Pons (tissue), 1 donor: Measurements from ENCODE around the gene DPM1.

Experiments used
- DNase-seq: peaks from one replicate; pipeline ENCODE4 v3.0.0-alpha.2; 2016; ENCODE audit warnings: low spot score

The DPM1 gene

GRCh38 chr20:50930139-50930975 is 28.0 kb downstream of the DPM1 start:
- no peak for DNase-seq

DNA sequence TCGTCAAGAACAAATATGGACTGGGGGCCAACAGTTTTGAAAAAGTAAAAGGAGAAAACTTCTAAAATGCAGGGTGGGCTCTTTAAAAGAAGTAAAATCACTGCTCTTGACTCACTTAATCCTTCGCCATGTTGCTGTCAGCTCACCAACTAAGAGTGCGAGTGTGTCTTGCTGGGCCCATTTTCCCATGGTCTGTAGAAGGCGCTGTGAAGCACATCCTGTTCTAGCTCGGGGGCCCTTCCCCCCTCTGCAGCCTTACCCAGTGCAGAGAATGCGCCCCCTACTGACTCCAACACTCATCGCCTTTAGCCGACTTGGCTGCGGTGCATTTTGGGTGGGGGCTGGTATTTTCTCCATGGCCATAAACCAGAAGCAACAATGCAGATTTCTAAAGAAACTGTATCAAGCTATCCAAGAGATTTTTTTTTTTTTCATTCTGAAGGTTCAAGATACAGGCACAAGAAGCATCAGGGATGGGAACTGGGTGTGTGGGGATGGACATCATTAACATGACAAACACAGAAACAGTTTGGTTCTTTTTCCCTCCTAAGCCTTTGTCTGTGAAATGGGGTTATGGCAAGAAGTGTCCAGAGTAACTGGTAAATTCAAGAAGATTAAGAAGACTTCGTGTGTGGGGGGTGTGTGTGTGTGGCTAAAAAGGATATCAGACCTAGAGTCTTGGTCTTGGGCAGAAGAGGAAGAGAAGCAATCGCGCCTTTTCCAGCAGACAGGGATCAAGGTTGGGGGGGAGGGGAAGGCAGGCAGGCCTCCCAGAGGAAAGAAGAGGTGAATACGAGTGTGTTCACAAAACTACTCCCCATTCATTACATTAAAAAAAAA is 28.8 kb downstream of the DPM1 start:
- DNase-seq = peak; percentile 97

- no peak for DNase-seq
Observed at GRCh38 chr20:50928469-50928868, 29.9 kb downstream of the DPM1 start.

DNA sequence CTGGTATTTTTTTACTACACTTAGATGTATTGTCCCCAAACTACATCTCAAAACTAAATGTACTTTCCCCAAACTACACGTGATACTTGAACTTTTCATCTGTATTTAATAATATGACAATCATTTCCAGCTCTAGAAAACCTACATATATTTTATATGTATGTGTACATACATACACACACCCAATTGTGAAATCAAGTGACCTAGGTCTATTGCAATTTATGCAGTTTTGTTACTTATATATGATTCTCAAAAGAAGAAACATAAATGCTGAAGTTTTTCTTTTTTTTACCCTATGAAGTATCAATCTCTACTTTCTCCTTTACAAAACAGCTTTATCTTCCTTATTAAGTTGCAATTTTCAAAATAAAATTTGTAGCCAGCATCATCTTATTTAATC is 31.8 kb downstream of the DPM1 start:
- no peak for DNase-seq

DNA sequence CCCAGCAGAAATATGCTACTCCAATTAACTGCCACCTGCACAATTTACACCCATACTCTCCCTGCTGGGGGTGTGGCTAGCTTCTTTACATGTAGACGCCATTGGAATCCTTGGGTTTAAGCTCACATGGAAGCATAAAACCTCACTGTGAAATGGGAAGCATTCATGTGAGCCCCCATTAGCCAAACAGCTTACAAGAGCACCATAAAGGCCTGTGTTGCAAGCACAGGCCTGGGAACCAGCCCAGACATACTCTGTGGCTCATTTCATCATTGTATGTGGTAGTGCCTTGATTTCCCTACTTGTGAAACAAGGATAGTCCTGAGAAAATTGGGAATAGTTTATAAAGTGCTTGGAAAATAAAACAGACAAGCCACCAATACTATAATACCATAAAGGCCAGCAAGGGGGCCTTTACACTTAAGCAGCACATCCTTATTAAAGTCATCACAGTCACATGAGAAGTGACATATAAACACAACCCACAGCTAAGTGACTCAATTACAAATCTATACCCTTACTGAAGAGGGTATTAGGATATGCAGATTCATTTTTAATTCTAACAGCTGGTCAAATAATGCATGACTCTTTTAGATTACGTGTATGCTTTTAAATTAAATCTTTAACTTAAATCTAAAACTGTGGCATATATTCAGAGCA is 33.9 kb downstream of the DPM1 start:
- DNase-seq = no peak

DNA sequence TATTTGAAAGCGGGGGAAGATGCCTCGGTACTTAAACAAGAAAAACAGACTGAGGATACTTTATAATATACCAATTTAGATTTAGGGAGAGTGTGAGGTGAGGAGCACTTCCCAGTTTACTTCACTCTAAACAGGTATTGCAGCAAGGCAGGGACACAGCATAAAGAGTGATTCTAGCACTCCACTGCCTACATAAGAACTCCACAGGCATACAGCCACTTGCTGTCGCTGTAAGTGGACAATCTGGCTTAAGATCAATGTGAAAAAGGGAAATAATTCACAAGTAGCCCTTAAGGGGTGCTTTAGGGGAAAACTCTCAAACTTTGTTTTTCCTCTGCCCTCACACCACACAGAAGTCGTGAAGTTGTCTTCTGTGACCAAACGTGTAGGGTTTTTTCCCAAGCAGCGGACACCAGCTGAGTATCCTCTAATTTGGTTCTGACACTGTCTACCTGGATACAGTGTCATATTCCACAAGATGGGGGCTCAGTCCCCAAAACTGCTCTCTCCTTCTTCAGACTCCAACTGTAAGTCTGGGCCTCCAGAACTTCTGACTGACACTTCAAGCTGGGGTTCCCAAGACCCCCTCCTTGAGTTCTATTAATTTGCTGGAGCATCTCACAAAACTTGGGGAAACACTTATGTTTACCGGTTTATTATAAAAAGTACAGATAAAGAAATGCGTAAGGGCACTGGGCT is 36.4 kb downstream of the DPM1 start:
- no peak for DNase-seq

DNA sequence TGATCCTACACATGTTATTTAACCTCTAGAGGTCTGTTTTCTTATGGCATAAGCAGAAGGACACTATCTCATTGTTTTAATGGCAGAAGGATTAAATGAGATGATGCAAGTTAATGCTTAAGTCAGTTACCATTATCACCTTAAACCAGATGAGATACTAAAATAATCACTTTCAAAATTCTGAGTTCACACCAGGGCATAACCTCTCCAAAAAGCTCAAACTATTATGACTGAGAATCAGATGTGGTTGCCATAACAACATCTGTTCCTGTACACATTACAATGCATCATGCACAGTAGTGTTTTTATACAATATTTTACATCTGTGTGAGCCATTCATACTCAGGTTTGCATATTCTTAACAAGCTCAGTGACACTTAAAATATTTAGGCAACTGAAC is 37.3 kb downstream of the DPM1 start:
- no peak for DNase-seq

DNA sequence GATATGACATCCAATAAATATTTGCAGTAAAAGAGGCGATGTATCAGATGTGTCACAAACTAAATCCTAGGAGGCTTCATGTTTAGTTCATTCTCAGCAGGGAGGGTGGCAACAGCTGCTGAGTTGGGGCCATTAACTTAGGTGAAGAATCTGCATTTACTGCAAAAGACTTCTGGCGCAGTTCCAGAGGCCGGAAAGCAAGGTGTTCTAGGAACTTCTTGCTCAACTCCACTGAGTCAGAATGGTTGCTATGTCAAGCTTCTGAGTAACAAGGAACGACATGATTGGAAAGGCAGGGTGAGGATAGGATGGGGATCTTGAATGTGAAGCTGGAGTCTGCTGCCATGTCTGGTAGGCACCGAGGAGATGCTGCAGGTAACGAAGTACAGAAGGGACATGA is 38.8 kb downstream of the DPM1 start:
- no peak for DNase-seq

DNA sequence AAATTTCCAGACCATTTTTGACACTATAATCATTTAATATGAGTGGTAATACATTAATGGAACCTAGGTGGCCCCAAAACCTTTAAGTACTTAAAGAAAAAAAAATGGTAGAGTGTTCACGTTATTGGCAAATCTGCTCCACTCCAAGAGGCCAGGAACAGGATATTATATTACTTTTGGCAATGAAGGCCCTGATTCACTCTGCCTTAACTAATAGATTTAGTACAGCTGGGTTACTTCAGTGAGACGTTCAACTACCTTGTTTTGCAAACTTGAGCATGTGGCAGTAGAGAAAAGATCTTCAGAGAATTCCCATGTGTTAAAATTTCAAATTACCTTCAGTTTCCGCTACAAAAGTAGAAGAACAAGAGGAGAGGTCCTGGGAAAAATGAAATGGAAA is 39.9 kb downstream of the DPM1 start:
- DNase-seq = no peak

DNA sequence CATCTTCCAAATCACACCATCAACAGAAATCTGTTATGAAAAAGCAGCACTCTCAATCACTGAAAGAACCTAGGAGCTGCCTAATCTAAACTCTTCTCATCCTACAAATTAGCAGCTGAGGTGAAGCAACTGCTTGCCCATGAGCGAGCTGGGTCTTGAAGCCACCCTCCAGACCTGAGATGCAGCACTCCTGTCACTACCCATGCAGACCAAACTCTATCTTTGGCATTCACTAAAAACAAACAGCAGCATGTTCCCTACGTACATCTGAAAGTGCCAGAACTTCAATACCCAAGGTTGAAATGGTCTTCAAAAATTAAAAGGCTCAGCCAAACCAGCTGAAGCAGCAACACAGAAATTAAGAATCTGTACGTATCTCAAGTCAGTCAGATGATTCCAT is 41.4 kb downstream of the DPM1 start:
- no peak for DNase-seq

DNA sequence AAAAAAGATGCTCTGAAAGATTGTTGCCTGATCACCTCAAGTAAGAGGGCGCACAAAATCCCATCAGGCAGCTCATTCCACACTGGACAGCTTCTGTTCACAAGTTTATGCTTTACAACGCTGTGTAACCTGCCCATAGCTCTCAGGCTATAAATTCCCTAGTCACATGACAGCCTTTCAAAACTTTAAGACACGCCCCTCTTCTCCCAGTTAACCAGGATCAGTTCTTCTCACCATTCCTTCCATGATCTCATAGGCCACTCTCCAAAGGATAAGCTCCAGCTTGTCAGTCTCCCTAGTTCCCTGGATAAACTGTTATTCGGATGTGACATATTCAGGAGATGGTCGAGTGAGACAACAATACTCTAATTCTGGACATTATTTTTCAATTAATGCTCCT is 42.1 kb downstream of the DPM1 start:
- no peak for DNase-seq

DNA sequence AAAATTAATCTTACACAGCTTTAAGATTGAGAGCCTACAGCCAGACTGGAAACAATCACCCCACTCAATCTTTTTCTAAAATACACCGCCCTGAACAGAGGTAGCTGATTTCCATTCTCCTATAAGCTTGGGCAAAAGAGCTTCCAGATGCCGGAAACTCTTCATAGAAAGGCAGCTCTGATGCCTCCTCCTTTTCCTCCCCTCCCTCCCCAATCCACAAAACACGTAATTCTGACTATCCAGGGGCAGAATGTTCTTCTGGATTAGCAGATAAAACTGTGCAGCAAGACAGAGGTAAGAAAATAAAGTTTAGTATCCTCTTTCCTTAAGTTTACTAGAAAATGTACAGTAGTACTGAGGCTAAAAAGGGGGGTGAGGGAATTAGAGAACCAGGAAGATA is 42.9 kb downstream of the DPM1 start:
- no peak for DNase-seq

GRCh38 chr20:50913690-50914375 is 44.5 kb downstream of the DPM1 start:
- DNase-seq = no peak

GRCh38 chr20:50911716-50912115 is 46.6 kb downstream of the DPM1 start:
- no peak for DNase-seq

GRCh38 chr20:50911030-50911429 is 47.3 kb downstream of the DPM1 start:
- no peak for DNase-seq

- no peak for DNase-seq
Observed at GRCh38 chr20:50909413-50909812, 48.9 kb downstream of the DPM1 start.

GRCh38 chr20:50904067-50904570 is 54.2 kb downstream of the DPM1 start:
- DNase-seq = no peak

DNA sequence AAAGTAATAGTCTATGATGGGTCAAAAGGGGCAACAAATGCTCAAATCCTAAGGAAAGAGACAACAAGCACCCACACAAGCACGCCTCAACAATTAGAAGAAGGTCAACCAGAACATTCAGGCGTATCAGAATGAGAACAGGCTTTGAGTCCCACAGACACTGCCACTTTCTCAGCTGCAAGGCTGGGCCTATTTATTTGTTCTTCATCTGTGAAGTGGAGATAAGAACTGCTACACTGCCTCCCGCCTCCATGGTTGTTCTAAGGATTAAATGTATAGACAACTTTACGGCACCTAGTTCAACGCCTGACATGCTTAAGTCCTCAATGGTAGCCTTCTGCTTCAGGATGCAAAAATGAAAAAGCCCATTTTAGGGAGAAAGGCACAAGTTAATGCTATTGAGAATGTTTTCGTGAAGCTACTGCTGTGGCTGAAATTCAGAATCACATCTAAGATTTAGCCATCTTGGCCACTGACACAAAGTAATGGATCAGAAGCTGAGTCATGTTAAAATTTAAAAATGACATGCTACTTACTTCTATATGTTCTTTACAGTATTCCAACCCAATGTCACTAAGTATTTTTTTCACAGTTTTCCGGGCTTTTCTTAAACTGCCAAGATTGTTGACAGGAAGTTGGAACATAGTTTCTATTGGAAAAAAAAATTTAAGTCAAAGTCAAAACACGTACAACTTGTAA is 54.8 kb downstream of the DPM1 start:
- DNase-seq = no peak

- no peak for DNase-seq
Observed at GRCh38 chr20:50901301-50901700, 57.0 kb downstream of the DPM1 start.

GRCh38 chr20:50900261-50900660 is 58.1 kb downstream of the DPM1 start:
- no peak for DNase-seq

DNA sequence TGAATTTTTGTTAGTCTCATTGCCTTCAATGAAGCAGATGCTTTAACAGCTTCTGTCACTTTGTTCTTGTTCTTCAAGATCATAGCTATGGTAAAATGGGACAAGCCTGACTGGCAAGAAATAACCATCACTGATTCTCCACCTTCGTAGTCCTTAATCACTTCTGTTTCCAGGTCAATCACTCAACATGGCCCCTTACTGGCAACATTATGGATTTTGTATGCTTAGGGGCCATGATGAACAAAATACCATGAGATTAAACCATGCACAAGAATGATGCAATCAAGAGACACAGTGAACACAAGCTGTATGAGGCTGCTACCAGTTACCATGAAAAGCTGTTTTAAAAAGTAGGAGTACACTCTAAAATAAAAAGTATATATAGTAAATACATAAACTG is 59.9 kb downstream of the DPM1 start:
- no peak for DNase-seq
